GM12864 (cell line): Measurements from ENCODE around the gene ELOVL7.
"Not testable (repeated sequence)": the region's sequence is repeated elsewhere in the genome, so short reads cannot be mapped to it uniquely, and the experiment has no call there.

Source experiments
- DNase-seq: peaks from one replicate; pipeline ENCODE4 v3.0.0-alpha.2; 2011; ENCODE audit warnings: low read depth
- H3K4me3 ChIP-seq: 2 replicates; pipeline ENCODE4 v1.5.1; 2011; ENCODE audit warnings: mild to moderate bottlenecking, low read depth, low read length, control low read depth
- CTCF ChIP-seq: IDR thresholded peaks from 2 replicates; pipeline ENCODE4 v1.5.1; 2011; ENCODE audit warnings: low read depth, mild to moderate bottlenecking, moderate library complexity, low read length, control low read depth, inconsistent platforms; ENCODE audit errors: missing control alignments

The ELOVL7 gene

GRCh38 chr5:60727033-60727679 lies 116.9 kb downstream of the ELOVL7 start:
- H3K4me3 ChIP-seq, result no peak overlapping the region
- no peak for TF ChIP-seq CTCF
- no peak for DNase-seq

- no peak for DNase-seq
- no peak for TF ChIP-seq CTCF
- no peak overlapping the region for H3K4me3 ChIP-seq
These were observed 119.9 kb downstream of the ELOVL7 start for GRCh38 chr5:60724126-60724525.

- TF ChIP-seq CTCF, result no peak
- no peak overlapping the region for H3K4me3 ChIP-seq
- no peak for DNase-seq
These were observed 121.7 kb downstream of the ELOVL7 start for GRCh38 chr5:60722416-60722815.

- no peak for DNase-seq
- no peak for TF ChIP-seq CTCF
These were observed 124.7 kb downstream of the ELOVL7 start for GRCh38 chr5:60719329-60719728.

GRCh38 chr5:60718166-60718892 lies 125.7 kb downstream of the ELOVL7 start:
- no peak for DNase-seq
- no peak for TF ChIP-seq CTCF
- no peak overlapping the region for H3K4me3 ChIP-seq

More at GRCh38 chr5:60719329-60719728, 124.7 kb downstream of the ELOVL7 start:
- H3K4me3 ChIP-seq, result no peak overlapping the region

- not testable (repeated sequence) for DNase-seq, H3K4me3 ChIP-seq
These were observed 128.7 kb downstream of the ELOVL7 start for GRCh38 chr5:60715201-60715928.

GRCh38 chr5:60712950-60713349 lies 131.1 kb downstream of the ELOVL7 start:
- H3K4me3 ChIP-seq, result no peak overlapping the region
- DNase-seq, result no peak
- TF ChIP-seq CTCF, result no peak

GRCh38 chr5:60711892-60712291 lies 132.2 kb downstream of the ELOVL7 start:
- not testable (repeated sequence) for DNase-seq, H3K4me3 ChIP-seq
